Loucy (cell line): ENCODE data around the gene EDARADD.

Experiments used
- H2AFZ ChIP-seq: fragments of 200-600 bp; sonication (generic); 2 replicates; pipeline ENCODE4 v1.6.0; 2016; ENCODE audit warnings: antibody characterized with exemption, mild to moderate bottlenecking, low read length, moderate library complexity
- H3F3A ChIP-seq: fragments of 200-600 bp; 2 replicates; pipeline ENCODE4 v1.6.0; 2016; ENCODE audit warnings: antibody characterized with exemption, low read depth, mild to moderate bottlenecking
- H3K27me3 ChIP-seq: fragments of 200-600 bp; sonication (generic); 2 replicates; pipeline ENCODE4 v1.6.1; 2014; ENCODE audit warnings: low read length, mild to moderate bottlenecking; ENCODE audit not compliant: insufficient read depth, poor library complexity, severe bottlenecking
- H3K36me3 ChIP-seq: fragments of 200-600 bp; sonication (generic); 2 replicates; pipeline ENCODE4 v1.6.1; 2016; ENCODE audit warnings: low read length; ENCODE audit not compliant: insufficient read depth
- H3K4me1 ChIP-seq: fragments of 200-600 bp; sonication (generic); 2 replicates; pipeline ENCODE4 v1.5.1; 2014; ENCODE audit warnings: low read length, mild to moderate bottlenecking; ENCODE audit not compliant: insufficient read depth, poor library complexity, severe bottlenecking
- H3K4me2 ChIP-seq: fragments of 200-600 bp; sonication (generic); 2 replicates; pipeline ENCODE4 v1.6.0; 2014; ENCODE audit warnings: antibody characterized with exemption, low read length, low read depth, mild to moderate bottlenecking; ENCODE audit not compliant: poor library complexity, severe bottlenecking
- H3K4me3 ChIP-seq: fragments of 200-600 bp; sonication (generic); 2 replicates; pipeline ENCODE4 v1.5.1; 2014; ENCODE audit warnings: low read length, mild to moderate bottlenecking, mixed read lengths; ENCODE audit not compliant: poor library complexity, severe bottlenecking
- H3K79me2 ChIP-seq: fragments of 200-600 bp; sonication (generic); 2 replicates; pipeline ENCODE4 v1.6.1; 2014; ENCODE audit warnings: low read length; ENCODE audit not compliant: insufficient read depth
- H3K9ac ChIP-seq: fragments of 200-600 bp; sonication (generic); 2 replicates; pipeline ENCODE4 v1.6.0; 2014; ENCODE audit warnings: mild to moderate bottlenecking, low read depth, low read length, moderate library complexity; ENCODE audit not compliant: poor library complexity, severe bottlenecking
- H3K9me2 ChIP-seq: fragments of 200-600 bp; sonication (generic); replicated peaks from 2 replicates; pipeline ENCODE4 v1.6.1; 2016; ENCODE audit warnings: low read depth, low read length, mixed read lengths
- H3K9me3 ChIP-seq: fragments of 200-600 bp; sonication (generic); 2 replicates; pipeline ENCODE4 v1.6.1; 2014; ENCODE audit warnings: mild to moderate bottlenecking, antibody characterized with exemption, low read length, low read depth; ENCODE audit not compliant: insufficient read depth
- H4K20me1 ChIP-seq: fragments of 200-600 bp; sonication (generic); 2 replicates; pipeline ENCODE4 v1.6.0; 2014; ENCODE audit warnings: antibody characterized with exemption, low read length, mild to moderate bottlenecking; ENCODE audit not compliant: insufficient read depth, poor library complexity, severe bottlenecking
- CTCF ChIP-seq: fragments of 200-600 bp; sonication (generic); conservative IDR thresholded peaks from 2 replicates; pipeline ENCODE4 v1.5.1; 2014; ENCODE audit warnings: mild to moderate bottlenecking, antibody characterized with exemption, low read length
- EZH2phosphoT487 ChIP-seq: fragments of 200-600 bp; IDR thresholded peaks from 2 replicates; pipeline ENCODE4 v1.6.1; 2018; ENCODE audit warnings: antibody characterized with exemption, mild to moderate bottlenecking, moderate library complexity, borderline replicate concordance

The EDARADD gene

GRCh38 chr1:236494082-236494481 lies 100.0 kb downstream of the EDARADD start:
- Histone ChIP-seq H3K79me2 (no peaks in the 10 kb centered on the region), H3K4me1 (no peaks in the 10 kb centered on the region), H3K9me2 (no peaks in the 10 kb centered on the region), H3K9me3 (no peaks in the 10 kb centered on the region), H3K9ac (no peak overlapping the region), H2AFZ (no peak overlapping the region), H3K4me3 (no peak overlapping the region), H3K36me3 (no peaks in the 10 kb centered on the region), H3K4me2 (no peak overlapping the region), H4K20me1 (no peaks in the 10 kb centered on the region), H3F3A (no peaks in the 10 kb centered on the region), H3K27me3 (no peaks in the 10 kb centered on the region)
- TF ChIP-seq EZH2phosphoT487 (no peak), CTCF (no peak)

- Histone ChIP-seq H3K4me1 (no peaks in the 10 kb centered on the region), H3K9ac (no peak overlapping the region), H3K4me3 (no peak overlapping the region)
These were observed 100.7 kb downstream of the EDARADD start for GRCh38 chr1:236494586-236495466.

GRCh38 chr1:236495467-236496112 lies 101.5 kb downstream of the EDARADD start:
- TF ChIP-seq EZH2phosphoT487 (no peak), CTCF (no peak)
- no peaks in the 10 kb centered on the region for H3K27me3 ChIP-seq
- H3K9ac ChIP-seq = no peak overlapping the region
- no peak overlapping the region for H2AFZ ChIP-seq
- H3K79me2 ChIP-seq = no peaks in the 10 kb centered on the region
- H3K36me3 ChIP-seq = no peaks in the 10 kb centered on the region
- H3F3A ChIP-seq = no peaks in the 10 kb centered on the region
- no peaks in the 10 kb centered on the region for H3K4me1 ChIP-seq
- H3K9me3 ChIP-seq = no peaks in the 10 kb centered on the region
- H3K4me3 ChIP-seq = no peak overlapping the region
- no peak overlapping the region for H3K4me2 ChIP-seq
- H3K9me2 ChIP-seq = no peaks in the 10 kb centered on the region
- no peaks in the 10 kb centered on the region for H4K20me1 ChIP-seq

More at GRCh38 chr1:236494586-236495466, 100.7 kb downstream of the EDARADD start:
- Histone ChIP-seq H3F3A (no peaks in the 10 kb centered on the region), H3K27me3 (no peaks in the 10 kb centered on the region), H3K9me3 (no peaks in the 10 kb centered on the region), H3K9me2 (no peaks in the 10 kb centered on the region), H4K20me1 (no peaks in the 10 kb centered on the region), H3K36me3 (no peaks in the 10 kb centered on the region), H3K79me2 (no peaks in the 10 kb centered on the region), H3K4me2 (no peak overlapping the region), H2AFZ (no peak overlapping the region)
- no peak for TF ChIP-seq CTCF
